Measurements from ENCODE around the gene TRIM23.

GRCh38 chr5:65630981-65631380, 6.8 kb upstream of the TRIM23 start:
- no peak for TF ChIP-seq RAD21 (IDR thresholded peaks at IDR 0.05; ENCODE audit: low read depth)
- TF ChIP-seq YY1 (IDR thresholded peaks at IDR 0.05; ENCODE audit: low read depth): no peak
- TF ChIP-seq FOXM1 (IDR thresholded peaks at IDR 0.05; ENCODE audit: borderline replicate concordance, low read depth): no peak
- TF ChIP-seq TAF1 (IDR thresholded peaks at IDR 0.05; ENCODE audit: low read depth): no peak
- TF ChIP-seq REST (IDR thresholded peaks at IDR 0.05; ENCODE audit: low read depth): no peak

All from Ishikawa (cell line).